CD4-positive, alpha-beta T cell treated with Interleukin-10 for 1 hour (primary cell): Measurements from ENCODE around the gene LGR6.

Source experiments
- DNase-seq: peaks from one replicate; pipeline ENCODE4 v3.0.0-alpha.2; 2020

Gene LGR6

DNA sequence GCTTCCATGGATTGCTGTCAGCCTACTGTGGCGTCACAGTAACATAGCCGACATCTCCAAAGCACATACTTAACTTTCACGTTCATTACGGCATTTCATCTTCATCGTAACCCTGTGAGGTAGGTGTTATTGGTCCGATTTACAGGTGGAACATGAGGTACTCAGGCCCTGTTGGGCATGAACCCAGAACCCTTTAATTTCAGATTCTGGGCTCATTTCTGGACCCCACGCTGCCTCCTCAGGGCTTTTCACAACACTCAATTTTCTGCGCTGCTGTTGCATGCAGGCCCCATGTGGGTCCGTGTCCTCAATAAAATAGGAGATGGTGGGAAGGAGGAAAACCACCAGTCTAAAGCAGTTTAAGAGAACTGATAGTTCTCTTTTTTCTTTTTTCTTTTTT, 108.6 kb downstream of the LGR6 start:
- DNase-seq: no peak

DNA sequence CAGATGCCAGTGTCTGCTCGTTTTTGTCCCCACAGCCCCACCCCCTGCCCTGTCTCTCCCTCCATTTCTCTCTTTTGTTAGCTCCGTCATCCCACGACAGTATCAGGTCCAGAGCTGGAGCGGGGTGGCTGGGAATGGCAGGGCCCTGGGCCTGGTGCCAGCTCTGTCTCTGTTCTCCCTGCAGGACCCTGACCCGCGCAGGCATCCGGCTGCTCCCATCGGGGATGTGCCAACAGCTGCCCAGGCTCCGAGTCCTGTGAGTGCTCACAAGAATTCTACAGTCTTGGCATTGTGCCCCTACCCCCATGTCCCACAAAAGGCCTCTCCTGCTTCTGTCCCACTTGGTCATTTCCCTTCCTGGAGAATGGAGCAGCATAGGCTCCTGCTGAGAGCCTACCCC, 110.8 kb downstream of the LGR6 start:
- DNase-seq: no peak

DNA sequence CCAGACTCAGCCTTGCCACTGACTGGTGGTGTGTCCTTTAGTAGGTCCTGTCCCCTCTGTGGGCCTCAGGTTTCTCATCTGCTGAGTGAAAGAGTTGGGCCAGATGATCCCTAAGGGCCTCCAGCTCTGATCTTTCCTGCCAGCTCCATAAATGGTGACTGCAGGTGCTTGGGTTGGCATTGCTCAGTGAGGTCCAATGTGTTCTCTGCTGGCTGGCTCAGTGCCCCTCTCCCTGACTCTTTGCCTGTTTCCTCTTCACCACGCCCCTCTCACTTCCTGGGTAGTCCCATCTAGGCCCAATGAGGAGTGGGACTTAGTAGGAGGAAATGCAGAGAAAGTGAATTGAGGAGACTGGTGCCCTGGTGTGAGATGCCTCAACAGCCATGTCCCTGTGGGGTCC, 111.6 kb downstream of the LGR6 start:
- DNase-seq: no peak

DNA sequence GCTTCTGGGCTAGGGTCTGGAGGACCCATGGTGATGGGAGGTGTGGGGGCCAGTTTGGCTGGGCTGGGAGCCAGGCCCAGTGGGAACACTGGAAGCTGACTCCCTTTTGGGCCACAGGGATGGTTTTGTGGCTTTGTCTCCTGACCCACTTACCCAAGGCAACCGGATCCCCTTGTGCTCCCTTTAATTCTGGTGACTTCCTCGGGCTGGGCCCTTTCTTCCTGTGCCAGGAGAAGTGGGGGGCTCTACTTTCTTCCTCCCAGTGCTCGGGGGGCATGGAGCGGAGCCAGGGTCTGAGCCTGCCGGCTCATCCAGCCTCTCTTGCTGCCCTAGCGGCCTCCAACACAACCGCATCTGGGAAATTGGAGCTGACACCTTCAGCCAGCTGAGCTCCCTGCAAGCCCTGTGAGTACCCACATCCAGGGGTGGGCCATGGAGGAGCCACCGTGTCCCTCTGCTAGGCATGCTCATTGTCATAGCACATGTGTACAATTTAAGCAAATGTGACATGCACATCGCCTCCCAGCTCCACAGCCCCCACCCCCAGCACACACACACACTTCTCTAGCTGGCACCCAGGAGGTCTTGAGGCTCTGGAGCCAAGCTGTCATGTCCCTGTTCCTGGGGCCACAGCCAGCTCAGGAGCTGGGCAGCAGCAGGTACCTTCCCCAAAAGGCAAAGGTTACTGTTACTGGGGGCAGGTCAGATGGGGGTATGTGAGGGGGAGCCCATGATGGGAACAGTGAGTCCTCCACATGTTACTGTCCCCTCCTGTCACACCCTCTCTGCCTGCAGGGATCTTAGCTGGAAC, 113.1 kb downstream of the LGR6 start:
- DNase-seq: no peak

DNA sequence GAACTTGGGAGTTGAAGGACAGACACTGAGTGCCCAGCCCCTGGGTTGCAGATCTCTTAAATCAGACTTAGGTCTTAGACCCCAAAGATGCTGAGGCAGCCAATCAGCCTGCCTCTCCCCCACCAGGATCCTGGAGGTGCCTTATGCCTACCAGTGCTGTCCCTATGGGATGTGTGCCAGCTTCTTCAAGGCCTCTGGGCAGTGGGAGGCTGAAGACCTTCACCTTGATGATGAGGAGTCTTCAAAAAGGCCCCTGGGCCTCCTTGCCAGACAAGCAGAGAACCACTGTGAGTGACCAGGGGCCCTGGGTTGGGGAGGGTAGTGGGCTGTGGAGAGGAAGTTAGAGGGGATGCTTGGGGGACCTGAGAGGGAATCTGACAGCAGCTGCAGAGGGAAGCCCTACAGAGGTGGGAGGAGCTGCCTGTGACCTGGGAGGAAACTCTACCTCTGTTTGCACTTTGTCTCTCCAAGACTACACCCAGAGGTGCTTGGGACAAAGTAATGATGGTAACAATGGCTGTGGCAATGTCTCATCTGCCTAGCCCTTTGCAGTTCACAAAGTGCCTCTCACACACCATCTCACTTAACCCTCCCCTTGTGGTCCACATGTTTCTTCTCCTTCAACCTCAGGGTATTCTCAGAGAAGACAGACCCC, 116.6 kb downstream of the LGR6 start:
- DNase-seq: no peak

DNA sequence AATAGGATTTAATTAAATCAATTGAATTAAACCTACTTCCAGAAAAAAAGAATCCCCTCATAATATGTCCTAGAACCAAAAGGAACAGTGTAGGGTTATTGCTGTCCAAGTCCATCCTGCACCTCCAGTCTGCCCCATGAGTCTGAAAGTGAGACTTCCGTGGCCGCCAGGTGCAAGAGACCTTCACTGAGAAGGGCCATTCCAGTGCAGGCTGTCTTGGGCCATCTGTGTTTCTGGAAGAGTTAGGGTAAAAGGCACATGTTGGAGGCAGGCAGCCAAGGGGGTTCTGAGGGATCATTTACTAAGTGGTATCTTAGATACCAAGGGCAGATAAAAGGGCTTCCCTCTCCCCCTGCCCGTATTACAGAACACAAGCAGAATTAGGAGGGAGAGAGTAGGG, 117.1 kb downstream of the LGR6 start:
- DNase-seq: no peak

DNA sequence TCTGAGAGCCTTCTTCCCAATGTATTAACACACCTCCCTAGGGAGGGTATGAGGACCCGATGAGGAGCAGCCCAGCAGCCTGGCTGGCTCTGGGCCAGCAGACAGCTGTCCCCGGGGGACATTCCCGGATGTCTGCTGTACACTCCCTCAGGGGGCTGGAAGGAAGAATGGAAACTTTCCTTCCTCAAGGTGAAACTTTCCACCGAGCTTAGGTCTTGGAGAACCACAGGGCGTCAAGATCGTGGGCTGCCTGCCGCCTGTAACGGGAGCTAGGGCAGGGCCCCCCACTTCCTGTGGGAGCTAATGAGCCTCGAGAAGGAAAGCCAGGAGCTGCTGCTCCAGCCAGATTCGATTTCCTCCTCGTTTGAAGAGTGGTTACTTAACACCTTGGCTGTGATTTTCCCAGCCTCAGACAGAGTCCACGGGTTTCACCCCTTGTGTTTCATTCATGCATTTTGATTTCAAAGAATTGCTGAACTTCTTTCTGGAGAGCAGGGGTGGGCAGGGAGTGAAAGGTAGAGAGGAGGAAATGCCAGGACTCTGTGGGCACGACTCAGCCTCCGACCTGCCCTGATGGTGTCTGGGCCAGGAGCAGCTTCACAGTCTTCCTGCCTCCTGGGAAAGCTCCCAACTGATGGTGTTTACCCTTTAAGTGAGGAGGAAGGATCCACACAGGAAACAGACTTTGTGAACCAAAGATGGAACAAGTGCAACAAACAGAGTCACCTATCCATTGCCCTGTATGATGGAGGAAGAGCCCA, 118.5 kb downstream of the LGR6 start:
- no peak for DNase-seq

DNA sequence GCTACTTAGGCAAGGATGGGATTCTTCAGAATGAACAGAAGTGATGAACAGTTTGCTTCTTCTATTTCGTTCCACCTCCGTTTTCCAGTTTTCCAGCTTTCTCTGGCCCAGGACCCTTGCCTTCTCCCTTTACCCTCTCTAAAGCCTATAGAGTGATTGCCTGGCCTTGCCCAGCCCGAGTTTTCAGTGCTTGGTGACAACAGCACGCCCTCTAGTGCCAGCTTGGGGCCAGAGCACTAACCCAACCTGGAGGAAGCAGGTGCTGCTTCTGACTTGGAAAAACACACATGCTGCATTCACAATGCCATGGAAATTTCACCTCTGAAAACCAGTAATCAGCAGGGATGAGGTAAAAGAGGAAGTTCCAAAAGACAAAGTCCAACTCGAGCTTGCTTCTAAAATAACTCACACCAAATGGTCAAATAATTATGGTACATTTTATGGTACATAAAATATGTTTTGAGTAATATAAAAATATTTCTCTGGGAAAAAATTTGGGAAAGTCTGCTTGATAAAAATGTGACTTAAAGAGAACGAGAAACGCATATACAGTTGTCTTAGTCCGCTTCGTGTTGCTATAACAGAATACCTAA, 122.1 kb downstream of the LGR6 start:
- DNase-seq: peak; percentile 76

DNA sequence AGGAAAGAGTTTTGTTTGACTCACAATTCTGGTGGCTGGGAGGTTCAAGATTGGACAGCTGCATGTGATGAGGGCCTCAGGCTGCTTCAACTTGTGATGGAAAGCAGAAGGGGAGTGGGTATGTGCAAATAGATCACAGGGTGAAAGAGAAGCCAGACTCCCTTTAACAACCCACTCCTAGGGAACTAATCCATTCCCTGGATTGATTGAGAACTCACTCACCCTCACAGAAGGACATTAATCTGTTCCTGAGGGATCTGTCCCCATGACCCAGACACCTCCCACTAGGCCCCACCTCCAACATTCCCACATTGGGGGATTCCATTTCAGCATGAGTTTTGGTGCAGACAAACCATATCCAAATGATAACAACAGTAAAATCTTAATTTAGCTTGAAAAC, 122.6 kb downstream of the LGR6 start:
- DNase-seq: no peak

DNA sequence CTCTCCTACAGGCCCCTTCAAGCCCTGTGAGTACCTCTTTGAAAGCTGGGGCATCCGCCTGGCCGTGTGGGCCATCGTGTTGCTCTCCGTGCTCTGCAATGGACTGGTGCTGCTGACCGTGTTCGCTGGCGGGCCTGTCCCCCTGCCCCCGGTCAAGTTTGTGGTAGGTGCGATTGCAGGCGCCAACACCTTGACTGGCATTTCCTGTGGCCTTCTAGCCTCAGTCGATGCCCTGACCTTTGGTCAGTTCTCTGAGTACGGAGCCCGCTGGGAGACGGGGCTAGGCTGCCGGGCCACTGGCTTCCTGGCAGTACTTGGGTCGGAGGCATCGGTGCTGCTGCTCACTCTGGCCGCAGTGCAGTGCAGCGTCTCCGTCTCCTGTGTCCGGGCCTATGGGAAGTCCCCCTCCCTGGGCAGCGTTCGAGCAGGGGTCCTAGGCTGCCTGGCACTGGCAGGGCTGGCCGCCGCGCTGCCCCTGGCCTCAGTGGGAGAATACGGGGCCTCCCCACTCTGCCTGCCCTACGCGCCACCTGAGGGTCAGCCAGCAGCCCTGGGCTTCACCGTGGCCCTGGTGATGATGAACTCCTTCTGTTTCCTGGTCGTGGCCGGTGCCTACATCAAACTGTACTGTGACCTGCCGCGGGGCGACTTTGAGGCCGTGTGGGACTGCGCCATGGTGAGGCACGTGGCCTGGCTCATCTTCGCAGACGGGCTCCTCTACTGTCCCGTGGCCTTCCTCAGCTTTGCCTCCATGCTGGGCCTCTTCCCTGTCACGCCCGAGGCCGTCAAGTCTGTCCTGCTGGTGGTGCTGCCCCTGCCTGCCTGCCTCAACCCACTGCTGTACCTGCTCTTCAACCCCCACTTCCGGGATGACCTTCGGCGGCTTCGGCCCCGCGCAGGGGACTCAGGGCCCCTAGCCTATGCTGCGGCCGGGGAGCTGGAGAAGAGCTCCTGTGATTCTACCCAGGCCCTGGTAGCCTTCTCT, 124.6 kb downstream of the LGR6 start:
- DNase-seq: no peak

DNA sequence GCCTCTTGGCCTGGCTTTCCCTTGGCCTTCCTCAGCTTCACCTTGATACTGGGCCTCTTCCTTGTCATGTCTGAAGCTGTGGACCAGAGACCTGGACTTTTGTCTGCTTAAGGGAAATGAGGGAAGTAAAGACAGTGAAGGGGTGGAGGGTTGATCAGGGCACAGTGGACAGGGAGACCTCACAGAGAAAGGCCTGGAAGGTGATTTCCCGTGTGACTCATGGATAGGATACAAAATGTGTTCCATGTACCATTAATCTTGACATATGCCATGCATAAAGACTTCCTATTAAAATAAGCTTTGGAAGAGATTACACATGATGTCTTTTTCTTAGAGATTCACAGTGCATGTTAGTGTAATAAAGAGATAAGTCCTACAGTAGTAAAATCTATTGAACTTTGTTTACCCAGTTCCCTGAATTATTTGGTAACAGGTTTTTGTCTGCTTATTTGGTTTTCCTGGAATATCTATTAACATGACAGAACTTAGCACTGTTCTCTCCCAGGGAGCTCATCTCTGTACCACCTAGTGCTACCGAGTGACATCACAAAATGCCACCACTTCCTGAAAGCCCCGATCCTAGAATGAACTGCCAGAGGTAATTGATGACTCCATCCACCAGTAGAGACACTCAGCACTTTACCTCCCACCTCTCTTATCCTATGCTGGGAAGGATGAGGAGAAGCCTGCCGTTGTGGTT, 125.9 kb downstream of the LGR6 start:
- no peak for DNase-seq

DNA sequence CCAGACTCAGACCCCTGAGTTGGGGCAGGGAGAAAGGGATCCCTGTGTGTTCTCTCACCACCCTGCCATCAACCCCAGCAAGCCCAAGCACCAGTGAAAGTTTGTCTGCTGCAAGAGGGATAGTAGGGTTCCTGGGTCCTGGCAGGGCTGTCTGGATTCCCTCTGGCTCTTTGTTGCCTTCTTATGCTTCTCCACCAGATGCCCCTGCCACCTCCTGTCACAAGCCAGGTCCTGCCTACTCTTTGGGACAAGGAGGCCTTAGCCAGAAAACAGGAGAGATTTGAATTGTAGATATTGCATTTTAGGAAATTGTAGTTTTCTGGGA, 126.4 kb downstream of the LGR6 start:
- DNase-seq: no peak

DNA sequence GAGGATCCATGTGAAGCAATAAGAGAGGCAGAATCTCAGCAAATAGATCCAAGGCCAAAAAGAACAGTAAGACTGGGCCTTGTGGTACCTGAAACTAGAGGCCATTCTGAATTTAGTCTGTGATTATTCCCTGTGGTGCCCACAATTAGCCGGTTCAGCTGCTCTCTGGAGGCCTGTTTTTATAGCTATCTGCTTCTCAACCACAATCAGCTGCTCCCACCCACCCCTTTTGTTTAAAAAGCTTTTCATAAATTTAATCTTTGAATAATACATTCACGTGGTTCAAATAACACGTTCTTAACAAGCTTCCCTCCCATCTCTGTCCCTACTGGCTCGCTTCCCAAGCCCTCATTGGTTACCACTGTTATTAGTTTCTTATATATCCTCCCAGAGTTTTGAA, 130.1 kb downstream of the LGR6 start:
- DNase-seq: no peak

DNA sequence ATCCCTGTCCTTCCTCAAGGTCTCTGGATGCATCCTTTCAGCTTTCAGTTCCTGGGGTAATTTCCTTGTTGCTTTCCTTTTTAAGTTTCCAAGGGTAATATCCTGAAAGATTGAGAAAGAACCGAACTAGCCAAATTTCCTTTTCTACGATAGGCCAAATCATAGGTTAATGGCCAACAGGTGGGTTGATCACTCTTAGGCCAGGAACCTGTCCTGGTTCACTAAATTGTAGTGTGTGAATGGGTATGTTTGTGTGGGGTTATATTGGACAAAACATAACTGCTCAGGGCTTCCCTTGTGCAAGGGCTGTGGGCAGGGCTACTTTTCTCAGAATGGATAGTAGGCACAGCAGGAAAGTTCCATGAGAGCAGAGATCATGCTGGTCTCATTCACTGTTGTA, 131.0 kb downstream of the LGR6 start:
- DNase-seq: no peak

DNA sequence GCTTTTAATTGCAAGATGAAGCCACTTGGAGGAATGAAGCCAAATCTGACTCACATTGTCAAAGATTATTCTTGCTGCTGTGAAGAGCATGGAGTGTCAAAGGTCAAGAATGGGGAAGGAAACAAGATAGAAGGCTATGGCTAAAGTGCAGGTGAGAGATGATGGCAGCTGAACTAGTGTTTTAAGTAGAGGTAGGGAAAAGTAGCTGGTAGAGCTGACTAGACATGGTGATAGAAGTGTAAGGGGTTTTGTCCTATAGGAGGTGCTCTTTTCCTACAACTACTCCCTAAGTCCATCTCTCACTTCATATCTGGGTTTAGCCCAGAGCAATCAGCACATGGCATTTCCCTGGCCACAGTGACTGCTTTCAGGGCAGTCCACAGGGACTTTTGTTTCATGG, 136.3 kb downstream of the LGR6 start:
- no peak for DNase-seq

DNA sequence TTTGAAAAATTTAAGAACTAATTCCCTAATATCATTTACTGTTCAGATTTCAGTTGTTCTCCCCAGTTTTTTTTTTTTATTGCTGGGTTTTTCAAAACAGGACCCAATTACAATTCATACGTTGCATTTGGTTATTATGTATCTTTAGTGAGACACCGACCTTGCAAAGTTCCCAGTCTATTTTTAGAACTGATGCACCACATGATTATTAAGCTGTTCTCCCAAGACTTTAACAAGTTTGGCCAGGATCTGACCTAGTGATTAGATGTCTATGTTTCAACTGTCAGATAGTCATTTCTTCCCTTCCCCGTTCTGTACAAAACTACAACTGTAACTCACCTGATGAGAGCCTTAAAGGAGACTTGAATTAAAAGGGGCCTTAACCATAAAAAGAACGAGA, 140.3 kb downstream of the LGR6 start:
- DNase-seq: no peak

DNA sequence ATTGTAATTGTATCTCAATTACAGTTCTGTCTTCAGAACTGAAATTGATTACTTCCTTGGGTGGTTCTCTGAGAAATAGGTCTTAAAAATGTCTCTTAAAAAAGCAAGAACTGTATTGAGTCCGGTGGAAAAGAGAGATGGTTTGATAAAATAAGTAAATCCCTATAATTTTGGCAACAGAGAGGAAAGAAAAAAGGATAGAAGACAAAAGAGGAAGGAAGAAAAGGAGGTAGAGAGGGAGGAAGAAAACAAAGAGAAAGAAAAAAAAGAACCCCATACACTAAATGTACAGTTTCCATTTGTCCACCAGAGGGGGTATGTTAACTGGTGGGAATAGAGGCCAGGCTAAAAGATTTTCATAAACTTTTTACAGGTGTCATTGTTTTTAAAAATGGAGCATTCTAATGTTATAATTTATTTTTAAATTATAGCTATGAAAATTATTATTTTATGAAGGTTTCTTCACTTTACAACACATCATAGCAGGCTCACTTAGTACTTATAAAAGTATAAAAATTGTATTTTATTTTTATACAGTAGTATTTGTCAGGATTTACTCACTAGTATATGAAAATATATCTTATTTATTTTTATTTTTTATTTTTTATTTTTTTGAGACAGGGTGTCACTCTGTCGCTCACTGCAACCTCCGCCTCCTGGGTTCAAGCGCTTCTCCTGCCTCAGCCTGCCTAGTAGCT, 150.2 kb downstream of the LGR6 start:
- DNase-seq: peak; percentile 67

DNA sequence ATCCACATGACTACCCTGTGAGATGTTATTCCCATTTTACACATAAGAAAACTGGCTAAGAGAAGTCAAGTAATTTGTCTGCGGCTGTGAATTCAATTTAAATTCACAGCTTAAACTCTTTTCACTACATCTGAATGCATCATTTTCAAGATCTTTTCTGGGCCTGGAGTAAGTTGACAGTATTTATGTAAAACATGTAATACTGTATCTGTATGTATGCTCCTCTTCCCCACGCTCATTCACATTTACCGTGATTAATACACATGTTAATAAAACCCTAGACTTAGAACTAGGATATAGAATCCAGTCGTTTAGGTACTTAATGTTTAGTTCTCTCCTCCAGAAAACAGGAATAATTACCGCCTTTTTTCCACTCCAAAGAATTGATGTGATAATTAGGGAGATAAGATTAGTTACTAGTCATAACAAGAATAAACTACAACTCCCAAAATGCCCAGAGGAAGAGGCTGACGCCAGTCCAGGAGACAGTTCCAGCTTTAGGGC, 154.5 kb downstream of the LGR6 start:
- no peak for DNase-seq

DNA sequence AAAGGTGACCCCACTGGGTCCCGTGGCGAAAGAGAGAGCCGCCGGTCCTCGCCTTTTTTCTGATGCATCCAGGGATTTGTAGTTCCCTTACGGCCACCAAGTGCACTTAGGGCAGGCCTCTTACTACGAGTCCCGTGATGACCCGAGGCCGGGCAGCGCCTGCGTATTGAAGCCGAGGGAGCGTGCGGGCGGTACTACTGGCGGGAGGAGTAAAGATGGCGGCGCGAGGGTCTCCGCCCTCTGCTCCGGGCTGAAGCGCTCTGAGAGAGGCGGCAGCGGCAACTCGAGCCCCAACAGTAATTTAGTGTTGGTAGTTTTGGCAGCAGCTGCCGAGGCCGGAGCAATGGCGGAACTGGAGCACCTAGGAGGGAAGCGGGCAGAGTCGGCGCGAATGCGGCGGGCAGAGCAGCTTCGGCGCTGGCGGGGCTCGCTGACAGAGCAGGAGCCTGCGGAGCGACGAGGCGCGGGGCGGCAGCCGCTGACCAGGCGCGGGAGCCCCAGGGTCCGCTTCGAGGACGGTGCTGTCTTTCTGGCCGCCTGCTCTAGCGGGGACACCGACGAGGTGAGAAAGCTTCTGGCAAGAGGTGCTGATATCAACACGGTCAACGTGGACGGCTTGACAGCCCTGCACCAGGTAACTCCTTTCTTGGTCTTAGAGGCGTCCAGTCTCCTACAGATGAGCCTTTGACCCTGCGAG, 155.1 kb downstream of the LGR6 start, which contains the start of gene PPP1R12B:
PPP1R12B (plus strand) TSS at position 191 of the 697 bp plus-strand sequence; CDS start at position 344, 153 bp downstream.
- peak; percentile 97 for DNase-seq
